Gastroesophageal sphincter (tissue), 3 donors: Measurements from ENCODE around the gene CD9.

Experiments
- EP300 ChIP-seq: sonication (generic); formaldehyde crosslinking; IDR thresholded peaks from one replicate; pipeline ENCODE4 v1.6.1; 2017; ENCODE audit warnings: antibody characterized with exemption, mild to moderate bottlenecking
- TF ChIP-seq, protein P1 (sequence below), 4 experiments: fragments of 200-600 bp in 2 of 4; fragments of 450-650 bp in 2 of 4; sonication (generic) in 1 of 4; IDR thresholded peaks; one replicate each; pipeline ENCODE4 v1.5.1; 2017 to 2019; ENCODE audit warnings: antibody characterized with exemption in 4 of 4, mild to moderate bottlenecking in 2 of 4, moderate library complexity in 2 of 4

DNA sequence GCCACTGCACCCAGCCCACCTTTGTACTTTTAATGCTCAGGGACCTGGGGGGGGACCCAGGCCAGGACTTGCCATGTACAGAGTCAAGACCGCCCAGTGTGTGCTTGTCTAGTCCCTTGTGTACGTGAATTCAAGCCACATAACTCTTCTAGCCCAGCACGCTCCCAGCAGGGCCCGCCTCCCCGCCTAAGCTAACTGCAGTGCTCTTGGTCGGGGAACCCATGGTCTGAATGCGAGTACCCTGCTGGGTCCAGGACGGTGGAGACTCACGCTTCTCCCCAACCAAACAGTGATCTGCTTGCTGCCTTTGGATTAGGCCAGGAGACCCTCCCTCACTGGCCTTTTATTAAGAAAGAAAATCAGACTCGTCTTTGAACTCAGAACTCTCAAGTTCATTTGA, 23.3 kb downstream of the CD9 start:
- TF ChIP-seq, protein P1, sequence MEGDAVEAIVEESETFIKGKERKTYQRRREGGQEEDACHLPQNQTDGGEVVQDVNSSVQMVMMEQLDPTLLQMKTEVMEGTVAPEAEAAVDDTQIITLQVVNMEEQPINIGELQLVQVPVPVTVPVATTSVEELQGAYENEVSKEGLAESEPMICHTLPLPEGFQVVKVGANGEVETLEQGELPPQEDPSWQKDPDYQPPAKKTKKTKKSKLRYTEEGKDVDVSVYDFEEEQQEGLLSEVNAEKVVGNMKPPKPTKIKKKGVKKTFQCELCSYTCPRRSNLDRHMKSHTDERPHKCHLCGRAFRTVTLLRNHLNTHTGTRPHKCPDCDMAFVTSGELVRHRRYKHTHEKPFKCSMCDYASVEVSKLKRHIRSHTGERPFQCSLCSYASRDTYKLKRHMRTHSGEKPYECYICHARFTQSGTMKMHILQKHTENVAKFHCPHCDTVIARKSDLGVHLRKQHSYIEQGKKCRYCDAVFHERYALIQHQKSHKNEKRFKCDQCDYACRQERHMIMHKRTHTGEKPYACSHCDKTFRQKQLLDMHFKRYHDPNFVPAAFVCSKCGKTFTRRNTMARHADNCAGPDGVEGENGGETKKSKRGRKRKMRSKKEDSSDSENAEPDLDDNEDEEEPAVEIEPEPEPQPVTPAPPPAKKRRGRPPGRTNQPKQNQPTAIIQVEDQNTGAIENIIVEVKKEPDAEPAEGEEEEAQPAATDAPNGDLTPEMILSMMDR (IDR thresholded peaks at IDR 0.05): no peak
- TF ChIP-seq EP300: no peak
